Natural killer cell (primary cell): ENCODE data around the gene SLX4IP. TPM values are rescaled to one million over a fixed set of nuclear protein-coding genes. Genes with fewer than 3 reads are reported as not detected.

ENCODE experiments used
- ATAC-seq, 3 donors: fragments of 150-1000 bp in 2 of 3; fragments of 200-7000 bp in 1 of 3; cut with Tn5 transposase; 1 replicate in 1 of 3; 2 replicates in 2 of 3; pipeline ENCODE4 v1.10.0; 2021; ENCODE audit warnings: mild to moderate bottlenecking in 2 of 3, moderate library complexity in 2 of 3
- DNase-seq, 2 donors: peaks; one replicate each; pipeline versions ENCODE4 v3.0.0 to v3.0.0-alpha.2; 2013 to 2021; ENCODE audit warnings: mixed read lengths in 1 of 2
- H3K27ac ChIP-seq: one replicate; pipeline ENCODE4 v1.5.1; 2013; ENCODE audit warnings: mild to moderate bottlenecking, low read length
- H3K27me3 ChIP-seq: one replicate; pipeline ENCODE4 v1.6.1; 2013; ENCODE audit warnings: low read length; ENCODE audit not compliant: control insufficient read depth, insufficient read depth
- H3K36me3 ChIP-seq: one replicate; pipeline ENCODE4 v1.6.1; 2013; ENCODE audit warnings: low read length; ENCODE audit not compliant: control insufficient read depth, insufficient read depth
- H3K4me1 ChIP-seq: one replicate; pipeline ENCODE4 v1.6.1; 2013; ENCODE audit warnings: low read length; ENCODE audit not compliant: control insufficient read depth, insufficient read depth
- H3K4me3 ChIP-seq: one replicate; pipeline ENCODE4 v1.5.1; 2013; ENCODE audit warnings: low read length
- H3K9me3 ChIP-seq: one replicate; pipeline ENCODE4 v1.6.1; 2013; ENCODE audit warnings: low read length; ENCODE audit not compliant: control insufficient read depth, insufficient read depth
- H3K27ac Mint-ChIP-seq, 2 donors: one replicate each; pipeline ENCODE4 v1.8.0; 2022; ENCODE audit warnings: mild to moderate bottlenecking in 2 of 2, mixed read lengths in 2 of 2, moderate library complexity in 1 of 2
- H3K27me3 Mint-ChIP-seq, 2 donors: one replicate each; pipeline ENCODE4 v1.8.0; 2022; ENCODE audit warnings: low read depth in 2 of 2, mixed read lengths in 2 of 2
- H3K36me3 Mint-ChIP-seq: one replicate; pipeline ENCODE4 v1.8.0; 2022; ENCODE audit warnings: mixed read lengths
- H3K4me1 Mint-ChIP-seq, 2 donors: one replicate each; pipeline ENCODE4 v1.8.0; 2022; ENCODE audit warnings: mixed read lengths in 2 of 2
- H3K4me3 Mint-ChIP-seq: one replicate; pipeline ENCODE4 v1.8.0; 2022; ENCODE audit warnings: mild to moderate bottlenecking, moderate library complexity, mixed read lengths
- H3K9me3 Mint-ChIP-seq, 2 donors: one replicate each; pipeline ENCODE4 v1.8.0; 2022; ENCODE audit warnings: mixed read lengths in 2 of 2
- WGBS: methylation state at CpG from one replicate; pipeline ENCODE4 v1.1.7; 2013; ENCODE audit warnings: missing lambda C conversion rate; ENCODE audit not compliant: insufficient coverage; 5-methylcytosine and 5-hydroxymethylcytosine counted together
- intact Hi-C: fragments of 100-400 bp; cut with micrococcal nuclease; formaldehyde crosslinking; loops from one replicate; pipeline ENCODE4 v1.14.2; 2022
- total RNA-seq, 4 donors: library from RNA; stranded (reverse); fragments of 120-200 nt in 1 of 4; gene quantifications; one replicate each; pipeline versions ENCODE4 v1.2.3 to v1.2.4, GENCODE V29; 2013 to 2022
- TF ChIP-seq, protein P1 (sequence below): fragments of 200-600 bp; IDR thresholded peaks from one replicate; pipeline ENCODE4 v1.8.0; 2022; ENCODE audit warnings: antibody characterized with exemption

Gene SLX4IP
- total RNA-seq: 1 to 10 TPM; 2.9 to 5.5 (median 5.2) TPM
- total RNA-seq (2013): 6.7 TPM

DNA sequence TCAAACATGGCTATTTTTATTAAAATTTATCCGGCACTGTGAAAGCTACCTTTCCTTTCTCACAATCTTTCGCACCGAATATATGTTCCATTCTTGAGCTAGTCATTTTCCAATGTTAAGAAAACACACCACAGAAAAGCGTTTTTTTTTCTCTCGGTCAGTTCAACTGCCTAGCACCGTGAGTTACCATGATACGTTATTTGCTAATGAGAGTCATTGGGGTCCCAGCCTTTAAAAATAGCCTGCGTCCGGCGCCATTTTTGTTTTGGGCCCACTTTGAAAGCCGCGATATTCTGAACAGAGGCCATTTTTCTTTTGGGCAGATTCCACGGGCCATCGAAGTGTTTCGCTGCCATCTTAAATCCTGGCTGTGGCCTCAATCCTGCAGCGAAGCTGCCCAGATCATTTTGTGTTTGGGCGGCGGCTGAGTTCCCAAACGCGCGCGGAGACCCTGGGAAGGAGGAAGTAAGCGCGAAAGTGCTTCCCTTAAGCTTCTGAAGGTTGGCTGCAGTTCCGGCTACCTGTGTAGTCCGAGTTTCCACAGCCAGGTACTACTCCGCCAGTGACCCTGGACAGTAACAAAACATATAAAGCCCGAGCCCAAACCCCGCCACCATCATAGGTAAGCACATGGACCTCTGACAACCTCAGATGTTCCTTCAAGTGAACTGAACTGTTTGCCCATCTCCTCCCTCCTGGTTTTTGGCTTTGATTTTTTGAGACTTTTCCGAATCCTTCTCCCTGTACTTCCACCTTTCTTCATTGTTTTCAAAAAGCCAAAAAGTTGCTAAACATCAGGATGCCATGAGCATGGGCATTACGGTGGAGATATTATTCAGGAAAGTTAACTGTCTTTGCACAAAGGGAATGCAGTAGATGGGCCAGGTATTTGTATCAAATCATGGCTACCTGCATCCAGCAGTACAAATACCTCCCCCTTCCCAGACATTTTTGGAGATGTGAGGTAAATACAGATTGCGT lies at the start of gene SLX4IP:
Gene SLX4IP, plus strand, starts transcription at position 474 of the 981 bp plus-strand sequence. CDS start 22,900 bp downstream, outside the sequence.
- peak; percentile 72 to 94 for DNase-seq
- no peaks in the 10 kb centered on the region for H3K27me3 ChIP-seq
- Mint-ChIP-seq H3K4me1 (peaks cover 34 to 47% of the 10 kb centered on the region in 2 donors), H3K27ac (peak within 1 kb of the TSS; percentile 93 to 95), H3K9me3 (no peaks in the 10 kb centered on the region), H3K4me3 (peak within 1 kb of the TSS; percentile 96), H3K27me3 (no peaks in the 10 kb centered on the region), H3K36me3 (no peaks in the 10 kb centered on the region)
- under 1% methylated on average over 31 of the region's 32 CpGs for WGBS
- no peaks in the 10 kb centered on the region for H3K9me3 ChIP-seq
- TF ChIP-seq, protein P1, sequence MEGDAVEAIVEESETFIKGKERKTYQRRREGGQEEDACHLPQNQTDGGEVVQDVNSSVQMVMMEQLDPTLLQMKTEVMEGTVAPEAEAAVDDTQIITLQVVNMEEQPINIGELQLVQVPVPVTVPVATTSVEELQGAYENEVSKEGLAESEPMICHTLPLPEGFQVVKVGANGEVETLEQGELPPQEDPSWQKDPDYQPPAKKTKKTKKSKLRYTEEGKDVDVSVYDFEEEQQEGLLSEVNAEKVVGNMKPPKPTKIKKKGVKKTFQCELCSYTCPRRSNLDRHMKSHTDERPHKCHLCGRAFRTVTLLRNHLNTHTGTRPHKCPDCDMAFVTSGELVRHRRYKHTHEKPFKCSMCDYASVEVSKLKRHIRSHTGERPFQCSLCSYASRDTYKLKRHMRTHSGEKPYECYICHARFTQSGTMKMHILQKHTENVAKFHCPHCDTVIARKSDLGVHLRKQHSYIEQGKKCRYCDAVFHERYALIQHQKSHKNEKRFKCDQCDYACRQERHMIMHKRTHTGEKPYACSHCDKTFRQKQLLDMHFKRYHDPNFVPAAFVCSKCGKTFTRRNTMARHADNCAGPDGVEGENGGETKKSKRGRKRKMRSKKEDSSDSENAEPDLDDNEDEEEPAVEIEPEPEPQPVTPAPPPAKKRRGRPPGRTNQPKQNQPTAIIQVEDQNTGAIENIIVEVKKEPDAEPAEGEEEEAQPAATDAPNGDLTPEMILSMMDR: no peak
- intact Hi-C loops: loop anchor here (1.0 to 10.0 kb wide), 4 partner anchors 12 to 240 kb away; partner anchors contain the start of gene JAG1
- peak within 1 kb of the TSS; percentile 90 for H3K27ac ChIP-seq
- no peaks in the 10 kb centered on the region for H3K36me3 ChIP-seq
- peak within 1 kb of the TSS; percentile 85 for H3K4me3 ChIP-seq
- peak; percentile 64 to 81 (median 66) for ATAC-seq
- peaks cover 12% of the 10 kb centered on the region for H3K4me1 ChIP-seq

DNA sequence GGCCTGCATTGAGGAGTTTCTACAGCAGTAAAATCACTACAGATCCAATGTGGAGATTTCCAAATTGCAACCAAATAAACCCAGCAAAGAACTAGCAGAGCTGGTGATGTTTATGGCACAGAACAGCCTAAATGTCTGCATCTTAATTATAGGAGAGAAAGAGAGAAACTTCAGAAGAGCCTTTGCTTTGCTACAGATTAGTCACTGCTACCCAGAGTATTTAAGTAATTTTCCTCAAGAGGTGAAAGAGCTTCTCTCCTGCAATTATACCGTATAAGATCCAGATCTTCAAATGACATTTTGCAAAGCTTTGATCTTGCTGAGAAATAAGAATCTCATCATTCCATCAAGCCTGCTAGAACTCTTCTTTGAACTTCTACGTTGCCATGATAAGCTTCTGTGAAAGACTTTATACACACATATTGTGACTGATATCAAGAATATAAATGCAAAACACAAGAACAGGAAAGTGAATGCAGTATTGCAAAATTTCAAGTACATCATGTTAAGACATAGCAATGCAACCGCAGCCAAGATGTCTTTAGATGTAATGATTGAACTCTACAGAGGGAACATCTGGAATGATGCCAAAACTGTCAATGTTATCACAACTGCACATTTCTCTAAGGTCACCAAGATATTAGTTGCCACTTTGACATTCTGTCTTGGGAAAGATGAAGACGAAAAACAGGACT lies 49.1 kb upstream of the SLX4IP start:
- H3K36me3 Mint-ChIP-seq: no peaks in the 10 kb centered on the region
- intact Hi-C loops: no loop called here

DNA sequence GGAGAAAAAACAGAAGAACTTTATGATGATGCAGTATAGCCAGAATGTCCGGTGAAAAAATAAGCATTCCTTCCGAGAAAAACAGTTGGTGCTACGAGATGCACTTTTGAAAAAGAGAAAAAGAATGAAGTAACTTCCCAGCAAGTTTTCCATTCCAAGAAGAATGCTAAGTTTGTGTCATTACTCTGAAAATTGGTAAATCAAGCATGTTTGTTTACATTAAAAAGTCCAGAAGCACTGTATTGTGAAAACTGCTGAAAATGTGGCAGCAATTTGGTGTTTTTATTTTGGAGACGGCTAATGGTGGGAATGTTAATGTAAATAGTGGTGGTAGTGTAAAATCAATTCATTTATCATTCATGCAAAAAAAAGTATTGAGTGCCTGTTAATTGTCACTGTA lies 47.4 kb upstream of the SLX4IP start:
- Histone ChIP-seq H3K36me3 (no peaks in the 10 kb centered on the region), H3K27me3 (no peaks in the 10 kb centered on the region), H3K9me3 (no peaks in the 10 kb centered on the region), H3K4me3 (no peak overlapping the region), H3K27ac (no peak overlapping the region), H3K4me1 (no peaks in the 10 kb centered on the region)
- Mint-ChIP-seq H3K27me3 (peaks cover 7 to 15% of the 10 kb centered on the region in 2 donors), H3K4me3 (no peak overlapping the region), H3K36me3 (no peaks in the 10 kb centered on the region), H3K9me3 (no peaks in the 10 kb centered on the region), H3K4me1 (no peaks in the 10 kb centered on the region), H3K27ac (no peak overlapping the region)
- ATAC-seq (no peak), DNase-seq (no peak)
- WGBS: 89% methylated on average over 4 of the region's 4 CpGs
- intact Hi-C loops: no loop called here
- TF ChIP-seq, protein P1: no peak

More for the DNA sequence above, 49.1 kb upstream of the SLX4IP start:
- H3K4me3 ChIP-seq: no peak overlapping the region
- H3K27ac Mint-ChIP-seq: no peak overlapping the region
- no peak overlapping the region for H3K4me3 Mint-ChIP-seq
- ATAC-seq (no peak), DNase-seq (no peak)
- H3K27me3 Mint-ChIP-seq: peaks cover 7 to 15% of the 10 kb centered on the region in 2 donors
- no peaks in the 10 kb centered on the region for H3K9me3 ChIP-seq
- no peaks in the 10 kb centered on the region for H3K9me3 Mint-ChIP-seq
- H3K36me3 ChIP-seq: no peaks in the 10 kb centered on the region
- H3K4me1 Mint-ChIP-seq: no peaks in the 10 kb centered on the region
- H3K27me3 ChIP-seq: no peaks in the 10 kb centered on the region
- H3K27ac ChIP-seq: no peak overlapping the region
- TF ChIP-seq, protein P1: no peak
- 88% methylated on average over 4 of the region's 4 CpGs for WGBS
- H3K4me1 ChIP-seq: no peaks in the 10 kb centered on the region
